GM12873 (cell line): Measurements from ENCODE around the gene ITGB4.

Experiments used
- CTCF ChIP-seq: IDR thresholded peaks from 2 replicates; pipeline ENCODE4 v1.5.1; 2012; ENCODE audit warnings: low read depth, mild to moderate bottlenecking, moderate library complexity, low read length, control low read depth; ENCODE audit not compliant: insufficient read depth; ENCODE audit errors: missing control alignments

Gene ITGB4

GRCh38 chr17:75778861-75779249, 57.6 kb downstream of the ITGB4 start:
- TF ChIP-seq CTCF, result peak; percentile 75

GRCh38 chr17:75779250-75779986, 58.2 kb downstream of the ITGB4 start:
- no peak for TF ChIP-seq CTCF

GRCh38 chr17:75779987-75780889, 59.0 kb downstream of the ITGB4 start:
- no peak for TF ChIP-seq CTCF

- peak; percentile 67 for TF ChIP-seq CTCF
These were observed 62.0 kb downstream of the ITGB4 start for GRCh38 chr17:75783069-75783783.

- peak; percentile 2 for TF ChIP-seq CTCF
These were observed 62.7 kb downstream of the ITGB4 start for GRCh38 chr17:75783803-75784472.

- TF ChIP-seq CTCF, result no peak
These were observed 63.3 kb downstream of the ITGB4 start, which contains the start of gene UNK for GRCh38 chr17:75784473-75785015. TSS of gene UNK (plus strand) at chr17:75784806. CDS start at chr17:75784881, 75 bp downstream.
